HepG2 (cell line): Measurements from ENCODE around the gene SIRT7. TPM values are rescaled to one million over a fixed set of nuclear protein-coding genes. Genes with fewer than 3 reads are reported as not detected.

Experiments
- ARID2 ChIP-seq: sonication (generic); formaldehyde crosslinking; IDR thresholded peaks from 2 replicates; pipeline ENCODE4 v1.8.1; 2022; ENCODE audit warnings: mild to moderate bottlenecking, missing genetic modification reagents, borderline replicate concordance
- MYC ChIP-seq: sonication (generic); formaldehyde crosslinking; IDR thresholded peaks from 2 replicates; pipeline ENCODE4 v1.9.0; 2021; ENCODE audit warnings: missing genetic modification reagents, borderline replicate concordance
- NONO ChIP-seq, 2 experiments: fragments of 450-650 bp in 1 of 2; sonication (generic) in 1 of 2; formaldehyde crosslinking in 1 of 2; IDR thresholded peaks in 1 of 2; conservative IDR thresholded peaks in 1 of 2; 2 replicates each; pipeline versions ENCODE4 v1.6.1 to v1.8.0; 2017 to 2022; ENCODE audit warnings: mild to moderate bottlenecking in 1 of 2, missing genetic modification reagents in 1 of 2, moderate library complexity in 1 of 2
- ZNF781 ChIP-seq: sonication (generic); formaldehyde crosslinking; IDR thresholded peaks from 2 replicates; pipeline ENCODE4 v1.5.1; 2020; ENCODE audit warnings: borderline replicate concordance, mild to moderate bottlenecking, missing genetic modification reagents; ENCODE audit errors: not compliant biosample characterization
- ZNF83 ChIP-seq: sonication (generic); formaldehyde crosslinking; IDR thresholded peaks from 2 replicates; pipeline ENCODE4 v1.4.0; 2020; ENCODE audit warnings: missing genetic modification reagents, mild to moderate bottlenecking, borderline replicate concordance
- polyA plus RNA-seq, 8 experiments: library from polyadenylated mRNA; depleted of rRNA in 3 of 8; stranded (reverse) in 7 of 8; unstranded in 1 of 8; fragments of >200 nt; fragmentation: Illumina TruSeq in 4 of 8; extraction: Trizol in 4 of 8; gene quantifications; 2 replicates each; pipeline versions ENCODE4 v1.2.1 to v1.2.3, GENCODE V29; 2011 to 2016; ENCODE audit warnings: low read depth in 4 of 8, missing spikeins in 1 of 8, mixed read lengths in 1 of 8; ENCODE audit not compliant: insufficient read depth in 1 of 8
- total RNA-seq, 5 experiments: library from RNA; depleted of rRNA; stranded (reverse); fragments of >200 nt; fragmentation: Illumina TruSeq; extraction: Trizol; gene quantifications; 2 replicates each; pipeline ENCODE4 v1.2.3, GENCODE V29; 2016; ENCODE audit warnings: low read depth in 1 of 5
- TF ChIP-seq, protein P1 (sequence below): sonication (generic); formaldehyde crosslinking; IDR thresholded peaks from 2 replicates; pipeline ENCODE4 v1.8.0; 2022; ENCODE audit warnings: mild to moderate bottlenecking, missing genetic modification reagents, moderate library complexity
- TF ChIP-seq, protein P2 (sequence below), 2 experiments: sonication (generic) in 1 of 2; formaldehyde crosslinking in 1 of 2; IDR thresholded peaks; 2 replicates each; pipeline versions ENCODE4 v1.4.0 to v1.6.1; 2018 to 2020; ENCODE audit warnings: missing genetic modification reagents in 2 of 2, borderline replicate concordance in 1 of 2, low read depth in 1 of 2, mild to moderate bottlenecking in 1 of 2, missing biosample characterization in 1 of 2
- TF ChIP-seq, protein P3 (sequence below): sonication (generic); formaldehyde crosslinking; IDR thresholded peaks from 2 replicates; pipeline ENCODE4 v1.8.1; 2023; ENCODE audit warnings: mild to moderate bottlenecking, missing genetic modification reagents, borderline replicate concordance
- TF ChIP-seq, protein P4 (sequence below): IDR thresholded peaks from 2 replicates; pipeline ENCODE4 v1.6.1; 2018; ENCODE audit warnings: missing genetic modification reagents, mild to moderate bottlenecking, missing compliant biosample characterization
- TF ChIP-seq, protein P5 (sequence below): fragments of 450-650 bp; IDR thresholded peaks from 2 replicates; pipeline ENCODE4 v1.6.1; 2016
- TF ChIP-seq, protein P6 (sequence below): sonication (generic); formaldehyde crosslinking; IDR thresholded peaks from 2 replicates; pipeline ENCODE4 v1.4.0; 2020; ENCODE audit warnings: missing genetic modification reagents

SIRT7 gene
- total and polyA plus RNA-seq, 2 of the 13 experiments (the other 11 are each of a cell fraction or from before 2014, with no cell fraction given) = 8.3 to 24.8 TPM

DNA sequence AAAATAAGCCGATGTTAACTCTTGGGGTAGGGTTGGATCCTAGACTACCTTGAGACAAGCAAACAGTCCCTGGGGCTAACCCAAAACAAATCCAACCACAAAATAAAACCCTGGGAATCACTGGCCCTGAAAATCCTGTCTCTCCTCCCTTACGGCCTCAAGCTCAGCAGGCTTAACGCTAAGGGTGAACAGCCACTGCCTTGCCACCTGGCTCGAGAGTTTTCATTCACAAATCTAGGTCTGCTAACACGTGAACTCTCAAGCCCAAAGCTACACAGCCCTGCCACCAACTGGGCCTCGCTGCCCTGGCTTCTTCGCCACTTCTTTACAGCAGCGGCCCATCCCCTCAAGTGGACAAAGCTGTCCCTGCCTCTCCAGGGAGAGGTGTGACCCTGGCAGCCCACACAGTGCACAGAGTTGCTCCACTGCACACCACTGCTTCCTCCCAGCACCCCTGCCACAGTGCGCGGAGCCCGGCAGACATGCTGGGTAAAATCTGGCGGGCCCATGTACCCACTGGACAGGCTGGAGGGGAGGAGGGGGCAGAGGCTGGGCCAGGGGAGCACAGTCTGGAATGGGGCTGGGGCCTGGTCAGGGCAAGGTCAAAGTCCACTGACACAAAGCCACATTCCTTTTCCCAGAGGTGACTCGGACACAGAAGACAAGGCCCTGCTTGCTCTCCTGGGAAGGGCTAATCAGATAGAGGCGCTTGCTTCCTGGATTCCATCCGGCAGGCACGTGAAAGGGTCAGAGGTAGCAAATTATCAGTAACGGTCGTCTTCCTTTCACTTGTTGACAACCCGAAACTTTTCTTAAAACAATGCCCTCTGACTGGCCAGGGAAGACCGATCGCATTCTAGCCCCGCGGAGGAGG, 7.8 kb downstream of the SIRT7 start (continued):
- TF ChIP-seq, protein P1, sequence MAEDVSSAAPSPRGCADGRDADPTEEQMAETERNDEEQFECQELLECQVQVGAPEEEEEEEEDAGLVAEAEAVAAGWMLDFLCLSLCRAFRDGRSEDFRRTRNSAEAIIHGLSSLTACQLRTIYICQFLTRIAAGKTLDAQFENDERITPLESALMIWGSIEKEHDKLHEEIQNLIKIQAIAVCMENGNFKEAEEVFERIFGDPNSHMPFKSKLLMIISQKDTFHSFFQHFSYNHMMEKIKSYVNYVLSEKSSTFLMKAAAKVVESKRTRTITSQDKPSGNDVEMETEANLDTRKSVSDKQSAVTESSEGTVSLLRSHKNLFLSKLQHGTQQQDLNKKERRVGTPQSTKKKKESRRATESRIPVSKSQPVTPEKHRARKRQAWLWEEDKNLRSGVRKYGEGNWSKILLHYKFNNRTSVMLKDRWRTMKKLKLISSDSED (CRISPR knock-in tag) = no peak
- TF ChIP-seq, protein P2, sequence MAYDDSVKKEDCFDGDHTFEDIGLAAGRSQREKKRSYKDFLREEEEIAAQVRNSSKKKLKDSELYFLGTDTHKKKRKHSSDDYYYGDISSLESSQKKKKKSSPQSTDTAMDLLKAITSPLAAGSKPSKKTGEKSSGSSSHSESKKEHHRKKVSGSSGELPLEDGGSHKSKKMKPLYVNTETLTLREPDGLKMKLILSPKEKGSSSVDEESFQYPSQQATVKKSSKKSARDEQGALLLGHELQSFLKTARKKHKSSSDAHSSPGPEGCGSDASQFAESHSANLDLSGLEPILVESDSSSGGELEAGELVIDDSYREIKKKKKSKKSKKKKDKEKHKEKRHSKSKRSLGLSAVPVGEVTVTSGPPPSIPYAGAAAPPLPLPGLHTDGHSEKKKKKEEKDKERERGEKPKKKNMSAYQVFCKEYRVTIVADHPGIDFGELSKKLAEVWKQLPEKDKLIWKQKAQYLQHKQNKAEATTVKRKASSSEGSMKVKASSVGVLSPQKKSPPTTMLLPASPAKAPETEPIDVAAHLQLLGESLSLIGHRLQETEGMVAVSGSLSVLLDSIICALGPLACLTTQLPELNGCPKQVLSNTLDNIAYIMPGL (CRISPR knock-in tag; IDR thresholded peaks at IDR 0.05; ENCODE audit: borderline replicate concordance in 1 of 2, low read depth in 1 of 2) = peak; percentile 65 to 73; a peak in 3 of 4 replicates
- TF ChIP-seq ZNF83 = no peak; the same call in 1 of the 2 replicates
- TF ChIP-seq NONO (IDR thresholded peaks at IDR 0.05) = no peak
- TF ChIP-seq NONO (CRISPR knock-in tag; conservative IDR thresholded peaks at IDR 0.05) = peak; percentile 98
- no peak for TF ChIP-seq ARID2
- TF ChIP-seq, protein P3, sequence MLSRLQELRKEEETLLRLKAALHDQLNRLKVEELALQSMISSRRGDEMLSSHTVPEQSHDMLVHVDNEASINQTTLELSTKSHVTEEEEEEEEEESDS = no peak; the same call in 1 of the 2 replicates
- TF ChIP-seq, protein P4, sequence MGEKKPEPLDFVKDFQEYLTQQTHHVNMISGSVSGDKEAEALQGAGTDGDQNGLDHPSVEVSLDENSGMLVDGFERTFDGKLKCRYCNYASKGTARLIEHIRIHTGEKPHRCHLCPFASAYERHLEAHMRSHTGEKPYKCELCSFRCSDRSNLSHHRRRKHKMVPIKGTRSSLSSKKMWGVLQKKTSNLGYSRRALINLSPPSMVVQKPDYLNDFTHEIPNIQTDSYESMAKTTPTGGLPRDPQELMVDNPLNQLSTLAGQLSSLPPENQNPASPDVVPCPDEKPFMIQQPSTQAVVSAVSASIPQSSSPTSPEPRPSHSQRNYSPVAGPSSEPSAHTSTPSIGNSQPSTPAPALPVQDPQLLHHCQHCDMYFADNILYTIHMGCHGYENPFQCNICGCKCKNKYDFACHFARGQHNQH (CRISPR knock-in tag) = peak; percentile 92
- TF ChIP-seq MYC (CRISPR knock-in tag) = peak; percentile 82
- TF ChIP-seq, protein P5, sequence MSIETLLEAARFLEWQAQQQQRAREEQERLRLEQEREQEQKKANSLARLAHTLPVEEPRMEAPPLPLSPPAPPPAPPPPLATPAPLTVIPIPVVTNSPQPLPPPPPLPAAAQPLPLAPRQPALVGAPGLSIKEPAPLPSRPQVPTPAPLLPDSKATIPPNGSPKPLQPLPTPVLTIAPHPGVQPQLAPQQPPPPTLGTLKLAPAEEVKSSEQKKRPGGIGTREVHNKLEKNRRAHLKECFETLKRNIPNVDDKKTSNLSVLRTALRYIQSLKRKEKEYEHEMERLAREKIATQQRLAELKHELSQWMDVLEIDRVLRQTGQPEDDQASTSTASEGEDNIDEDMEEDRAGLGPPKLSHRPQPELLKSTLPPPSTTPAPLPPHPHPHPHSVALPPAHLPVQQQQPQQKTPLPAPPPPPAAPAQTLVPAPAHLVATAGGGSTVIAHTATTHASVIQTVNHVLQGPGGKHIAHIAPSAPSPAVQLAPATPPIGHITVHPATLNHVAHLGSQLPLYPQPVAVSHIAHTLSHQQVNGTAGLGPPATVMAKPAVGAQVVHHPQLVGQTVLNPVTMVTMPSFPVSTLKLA = peak; percentile 63
- no peak for TF ChIP-seq ZNF781 (CRISPR knock-in tag)
- TF ChIP-seq, protein P6, sequence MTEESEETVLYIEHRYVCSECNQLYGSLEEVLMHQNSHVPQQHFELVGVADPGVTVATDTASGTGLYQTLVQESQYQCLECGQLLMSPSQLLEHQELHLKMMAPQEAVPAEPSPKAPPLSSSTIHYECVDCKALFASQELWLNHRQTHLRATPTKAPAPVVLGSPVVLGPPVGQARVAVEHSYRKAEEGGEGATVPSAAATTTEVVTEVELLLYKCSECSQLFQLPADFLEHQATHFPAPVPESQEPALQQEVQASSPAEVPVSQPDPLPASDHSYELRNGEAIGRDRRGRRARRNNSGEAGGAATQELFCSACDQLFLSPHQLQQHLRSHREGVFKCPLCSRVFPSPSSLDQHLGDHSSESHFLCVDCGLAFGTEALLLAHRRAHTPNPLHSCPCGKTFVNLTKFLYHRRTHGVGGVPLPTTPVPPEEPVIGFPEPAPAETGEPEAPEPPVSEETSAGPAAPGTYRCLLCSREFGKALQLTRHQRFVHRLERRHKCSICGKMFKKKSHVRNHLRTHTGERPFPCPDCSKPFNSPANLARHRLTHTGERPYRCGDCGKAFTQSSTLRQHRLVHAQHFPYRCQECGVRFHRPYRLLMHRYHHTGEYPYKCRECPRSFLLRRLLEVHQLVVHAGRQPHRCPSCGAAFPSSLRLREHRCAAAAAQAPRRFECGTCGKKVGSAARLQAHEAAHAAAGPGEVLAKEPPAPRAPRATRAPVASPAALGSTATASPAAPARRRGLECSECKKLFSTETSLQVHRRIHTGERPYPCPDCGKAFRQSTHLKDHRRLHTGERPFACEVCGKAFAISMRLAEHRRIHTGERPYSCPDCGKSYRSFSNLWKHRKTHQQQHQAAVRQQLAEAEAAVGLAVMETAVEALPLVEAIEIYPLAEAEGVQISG (CRISPR knock-in tag) = peak; percentile 87
